ENCODE results near the gene EPM2A.

DNA sequence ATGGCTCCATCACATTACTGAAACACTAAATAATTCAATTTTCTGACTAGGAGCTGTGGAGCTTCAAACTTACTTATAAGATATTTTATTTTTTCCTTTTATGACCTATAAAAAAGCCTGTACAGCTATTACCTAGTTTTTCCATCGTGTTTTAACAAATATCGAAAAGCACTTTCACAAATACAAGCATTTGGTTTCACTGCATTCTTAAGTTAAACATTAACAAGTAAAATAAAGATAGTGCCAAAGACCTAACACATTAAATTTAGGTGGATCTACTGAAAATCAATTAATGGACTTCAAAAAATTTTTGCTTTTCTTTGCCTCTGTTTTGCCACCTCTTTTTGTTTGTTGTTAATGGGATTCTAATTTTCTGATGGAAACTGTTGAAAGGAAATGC lies 83.3 kb downstream of the EPM2A start:
- TF ChIP-seq, protein P1, sequence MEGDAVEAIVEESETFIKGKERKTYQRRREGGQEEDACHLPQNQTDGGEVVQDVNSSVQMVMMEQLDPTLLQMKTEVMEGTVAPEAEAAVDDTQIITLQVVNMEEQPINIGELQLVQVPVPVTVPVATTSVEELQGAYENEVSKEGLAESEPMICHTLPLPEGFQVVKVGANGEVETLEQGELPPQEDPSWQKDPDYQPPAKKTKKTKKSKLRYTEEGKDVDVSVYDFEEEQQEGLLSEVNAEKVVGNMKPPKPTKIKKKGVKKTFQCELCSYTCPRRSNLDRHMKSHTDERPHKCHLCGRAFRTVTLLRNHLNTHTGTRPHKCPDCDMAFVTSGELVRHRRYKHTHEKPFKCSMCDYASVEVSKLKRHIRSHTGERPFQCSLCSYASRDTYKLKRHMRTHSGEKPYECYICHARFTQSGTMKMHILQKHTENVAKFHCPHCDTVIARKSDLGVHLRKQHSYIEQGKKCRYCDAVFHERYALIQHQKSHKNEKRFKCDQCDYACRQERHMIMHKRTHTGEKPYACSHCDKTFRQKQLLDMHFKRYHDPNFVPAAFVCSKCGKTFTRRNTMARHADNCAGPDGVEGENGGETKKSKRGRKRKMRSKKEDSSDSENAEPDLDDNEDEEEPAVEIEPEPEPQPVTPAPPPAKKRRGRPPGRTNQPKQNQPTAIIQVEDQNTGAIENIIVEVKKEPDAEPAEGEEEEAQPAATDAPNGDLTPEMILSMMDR (IDR thresholded peaks at IDR 0.05; ENCODE audit: insufficient read depth, low read length, poor library complexity, severe bottlenecking): no peak
- no peak for TF ChIP-seq EZH2phosphoT487 (conservative IDR thresholded peaks at IDR 0.05; ENCODE audit: low read length)
